HCT116 (cell line): ENCODE results near the gene GTF3C4. TPM values are rescaled to one million over a fixed set of nuclear protein-coding genes. Genes with fewer than 3 reads are reported as not detected.

Experiments used
- ATAC-seq: fragments of 200-7000 bp; cut with Tn5 transposase; 2 replicates; pipeline ENCODE4 v1.9.1; 2020; ENCODE audit warnings: mild to moderate bottlenecking, moderate library complexity
- BruUV-seq: library from RNA; stranded (reverse); fragments of 400-500 nt; replicated peaks from 2 replicates; lab custom pipeline; 2021; lab: Mats Ljungman, UMichigan
- CTCF ChIA-PET: fragments of 300-600 bp; sonication (Branson Sonifier 250); formaldehyde crosslinking; loops from one replicate; lab custom pipeline; 2021; ENCODE audit warnings: antibody characterized with exemption; lab: Charles Lee
- POLR2A ChIA-PET: fragments of 300-600, 350-600 bp; sonication (Branson Sonifier 250); formaldehyde crosslinking; loops from one replicate; lab custom pipeline; 2021; ENCODE audit warnings: antibody characterized with exemption; lab: Charles Lee
- RAD21 ChIA-PET, 2 experiments: fragments of 300-600 bp; sonication (Branson Sonifier 250); formaldehyde crosslinking; loops; one replicate each; lab custom pipeline; 2023; ENCODE audit warnings: low total read pairs in 2 of 2; ENCODE audit not compliant: uncharacterized antibody in 2 of 2, unreplicated experiment in 2 of 2, low non-redundant PET in 1 of 2; lab: Charles Lee
- DNase-seq: peaks from one replicate; pipeline ENCODE4 v3.0.0-alpha.2; 2010; ENCODE audit warnings: low read depth, low spot score
- H2AFZ ChIP-seq: fragments of 200-600 bp; shearing (Covaris generic), sonication (generic); 2 replicates; pipeline ENCODE4 v1.6.1; 2017; ENCODE audit warnings: low read depth, mixed run types, mixed read lengths, antibody characterized with exemption, low read length; ENCODE audit not compliant: poor library complexity, severe bottlenecking
- H3K27ac ChIP-seq: 2 replicates; pipeline ENCODE4 v1.5.1; 2012; ENCODE audit warnings: low read depth, low read length
- H3K27me3 ChIP-seq: fragments of 200-600 bp; sonication (generic); 2 replicates; pipeline ENCODE4 v1.6.1; 2016; ENCODE audit warnings: mixed run types, low read length, mixed read lengths; ENCODE audit not compliant: insufficient read depth
- H3K36me3 ChIP-seq, 2 experiments: fragments of 200-500 bp in 1 of 2; fragments of 200-600 bp in 1 of 2; sonication (Bioruptor generic) in 1 of 2; sonication (generic) in 1 of 2; 2 replicates each; pipeline versions ENCODE4 v1.5.1 to v1.6.1; 2014 to 2016; ENCODE audit warnings: low read length in 2 of 2, inconsistent platforms in 1 of 2, mixed read lengths in 1 of 2, mixed run types in 1 of 2; ENCODE audit not compliant: insufficient read depth in 2 of 2, control insufficient read depth in 1 of 2
- H3K4me1 ChIP-seq, 2 experiments: fragments of 200-600 bp in 1 of 2; sonication (generic) in 1 of 2; 2 replicates each; pipeline versions ENCODE4 v1.5.1 to v1.6.1; 2012 to 2017; ENCODE audit warnings: low read length in 2 of 2, inconsistent platforms in 1 of 2, mild to moderate bottlenecking in 1 of 2, mixed read lengths in 1 of 2, mixed run types in 1 of 2, moderate library complexity in 1 of 2; ENCODE audit not compliant: insufficient read depth in 2 of 2, control insufficient read depth in 1 of 2
- H3K4me2 ChIP-seq: fragments of 200-600 bp; sonication (generic); 2 replicates; pipeline ENCODE4 v1.6.1; 2017; ENCODE audit warnings: mixed run types, low read length, mixed read lengths
- H3K4me3 ChIP-seq, 2 experiments: fragments of 200-600 bp in 1 of 2; sonication (generic) in 1 of 2; replicated peaks in 1 of 2; 2 replicates each; pipeline ENCODE4 v1.5.1; 2011 to 2016; ENCODE audit warnings: low read length in 2 of 2, control low read depth in 1 of 2, low read depth in 1 of 2, mild to moderate bottlenecking in 1 of 2, mixed read lengths in 1 of 2, mixed run types in 1 of 2
- H3K79me2 ChIP-seq: fragments of 200-600 bp; sonication (generic); 2 replicates; pipeline ENCODE4 v1.6.1; 2017; ENCODE audit warnings: mild to moderate bottlenecking, mixed run types, low read length, moderate library complexity, mixed read lengths; ENCODE audit not compliant: insufficient read depth
- H3K9ac ChIP-seq: fragments of 200-600 bp; sonication (generic); 2 replicates; pipeline ENCODE4 v1.6.1; 2016; ENCODE audit warnings: low read length, mixed read lengths
- H3K9me2 ChIP-seq: fragments of 200-600 bp; sonication (generic), shearing (Covaris generic); 2 replicates; pipeline ENCODE4 v1.6.1; 2017; ENCODE audit warnings: mixed run types, mild to moderate bottlenecking, moderate library complexity; ENCODE audit not compliant: insufficient read depth
- H3K9me3 ChIP-seq, 2 experiments: fragments of 200-500 bp in 1 of 2; fragments of 200-600 bp in 1 of 2; sonication (Bioruptor generic) in 1 of 2; sonication (generic) in 1 of 2; 2 replicates each; pipeline ENCODE4 v1.6.1; 2014 to 2017; ENCODE audit warnings: low read length in 2 of 2, mixed read lengths in 2 of 2, inconsistent platforms in 1 of 2, low read depth in 1 of 2, mild to moderate bottlenecking in 1 of 2, mixed run types in 1 of 2, moderate library complexity in 1 of 2; ENCODE audit not compliant: control insufficient read depth in 1 of 2, insufficient read depth in 1 of 2
- H4K20me1 ChIP-seq: fragments of 200-600 bp; sonication (generic), shearing (Covaris generic); 2 replicates; pipeline ENCODE4 v1.6.1; 2017; ENCODE audit warnings: mixed run types, mild to moderate bottlenecking, moderate library complexity; ENCODE audit not compliant: insufficient read depth
- EGR1 ChIP-seq: IDR thresholded peaks from 2 replicates; pipeline ENCODE4 v1.6.1; 2012; ENCODE audit warnings: low read depth
- EZH2 ChIP-seq: fragments of 200-600 bp; sonication (generic); IDR thresholded peaks from 2 replicates; pipeline ENCODE4 v1.6.1; 2017; ENCODE audit warnings: antibody characterized with exemption, mixed run types
- POLR2AphosphoS5 ChIP-seq: IDR thresholded peaks from 2 replicates; pipeline ENCODE4 v1.6.1; 2011; ENCODE audit warnings: mild to moderate bottlenecking, low read depth, low read length, moderate library complexity
- SP1 ChIP-seq: IDR thresholded peaks from 2 replicates; pipeline ENCODE4 v1.6.1; 2012; ENCODE audit warnings: low read depth
- SRF ChIP-seq: IDR thresholded peaks from 2 replicates; pipeline ENCODE4 v1.6.1; 2012; ENCODE audit warnings: low read depth
- TCF7L2 ChIP-seq: IDR thresholded peaks from 2 replicates; pipeline ENCODE4 v1.7.0; 2011; ENCODE audit warnings: borderline replicate concordance, inconsistent platforms; ENCODE audit not compliant: insufficient read depth, insufficient read length; ENCODE audit errors: extremely low read depth
- YY1 ChIP-seq: IDR thresholded peaks from 2 replicates; pipeline ENCODE4 v1.6.1; 2011; ENCODE audit warnings: low read length, low read depth, moderate library complexity, mild to moderate bottlenecking; ENCODE audit not compliant: insufficient replicate concordance; ENCODE audit errors: extremely low read depth
- ZFX ChIP-seq: fragments of 450-650 bp; IDR thresholded peaks from 2 replicates; pipeline ENCODE4 v1.6.1; 2017
- ZNF274 ChIP-seq: fragments of 200-500 bp; sonication (Bioruptor generic); IDR thresholded peaks from 2 replicates; pipeline ENCODE4 v1.6.1; 2014; ENCODE audit warnings: mild to moderate bottlenecking, low read depth, low read length, inconsistent platforms
- intact Hi-C: fragments of 100-400 bp; cut with micrococcal nuclease; formaldehyde crosslinking; loops from 2 replicates; pipeline ENCODE4 v1.10.0; 2022
- total RNA-seq: library from RNA; stranded (reverse); gene quantifications from one replicate; pipeline ENCODE4 v1.2.1, GENCODE V29; 2021; ENCODE audit not compliant: unreplicated experiment
- TF ChIP-seq, protein P1 (sequence below): IDR thresholded peaks from 2 replicates; pipeline ENCODE4 v1.6.1; 2012
- TF ChIP-seq, protein P2 (sequence below): IDR thresholded peaks from 2 replicates; pipeline ENCODE4 v1.6.1; 2012; ENCODE audit warnings: low read depth
- TF ChIP-seq, protein P3 (sequence below): IDR thresholded peaks from 2 replicates; pipeline ENCODE4 v1.6.1; 2011; ENCODE audit warnings: mild to moderate bottlenecking, low read length, moderate library complexity; ENCODE audit not compliant: insufficient replicate concordance; ENCODE audit errors: extremely low read depth
- TF ChIP-seq, protein P4 (sequence below): IDR thresholded peaks from 2 replicates; pipeline ENCODE4 v1.6.1; 2012

GTF3C4 gene
- total RNA-seq, 1 experiment from 2014 or later, result 26.4 TPM

DNA sequence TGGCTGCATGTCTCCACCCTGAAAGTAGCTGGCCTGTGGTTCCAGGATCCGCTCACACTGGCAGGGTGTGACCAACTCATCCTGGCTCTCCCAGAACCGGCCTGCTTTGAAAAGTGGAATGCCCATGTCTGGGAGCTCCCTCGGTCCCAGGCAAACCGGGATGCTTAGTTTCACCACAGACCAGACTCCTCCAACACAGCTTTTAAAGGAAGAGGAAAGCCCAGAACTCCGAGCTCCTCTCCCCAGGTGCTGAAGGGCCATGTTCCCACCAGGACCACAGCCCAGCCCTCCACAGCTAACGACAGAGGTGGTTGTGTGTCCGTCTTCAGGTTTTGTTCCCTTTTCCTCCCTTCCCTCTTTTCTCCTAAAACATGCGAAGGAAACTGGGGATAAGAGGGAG, 38.0 kb downstream of the GTF3C4 start:
- intact Hi-C loops, result no loop called here
- no TSS peak for BruUV-seq
- Histone ChIP-seq H3K27ac (no peak overlapping the region), H3K36me3 (no peaks in the 10 kb centered on the region), H3K4me3 (no peak overlapping the region), H3K27me3 (no peaks in the 10 kb centered on the region), H3K79me2 (no peaks in the 10 kb centered on the region), H3K4me2 (no peak overlapping the region), H3K4me1 (no peaks in the 10 kb centered on the region), H3K9ac (no peak overlapping the region), H3K9me3 (no peaks in the 10 kb centered on the region; a peak in 1 of 4 replicates), H3K9me2 (no peaks in the 10 kb centered on the region), H4K20me1 (no peaks in the 10 kb centered on the region), H2AFZ (no peak overlapping the region)
- no peak for ATAC-seq
- ChIA-PET CTCF (no interaction called here), RAD21 (no interaction called here), POLR2A (no interaction called here)
- TF ChIP-seq POLR2AphosphoS5 (no peak), SP1 (no peak), ZFX (no peak), EGR1 (no peak), YY1 (no peak), ZNF274 (no peak), EZH2 (no peak), SRF (no peak), TCF7L2 (no peak)
- TF ChIP-seq, protein P1, sequence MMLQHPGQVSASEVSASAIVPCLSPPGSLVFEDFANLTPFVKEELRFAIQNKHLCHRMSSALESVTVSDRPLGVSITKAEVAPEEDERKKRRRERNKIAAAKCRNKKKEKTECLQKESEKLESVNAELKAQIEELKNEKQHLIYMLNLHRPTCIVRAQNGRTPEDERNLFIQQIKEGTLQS, result no peak
- TF ChIP-seq, protein P2, sequence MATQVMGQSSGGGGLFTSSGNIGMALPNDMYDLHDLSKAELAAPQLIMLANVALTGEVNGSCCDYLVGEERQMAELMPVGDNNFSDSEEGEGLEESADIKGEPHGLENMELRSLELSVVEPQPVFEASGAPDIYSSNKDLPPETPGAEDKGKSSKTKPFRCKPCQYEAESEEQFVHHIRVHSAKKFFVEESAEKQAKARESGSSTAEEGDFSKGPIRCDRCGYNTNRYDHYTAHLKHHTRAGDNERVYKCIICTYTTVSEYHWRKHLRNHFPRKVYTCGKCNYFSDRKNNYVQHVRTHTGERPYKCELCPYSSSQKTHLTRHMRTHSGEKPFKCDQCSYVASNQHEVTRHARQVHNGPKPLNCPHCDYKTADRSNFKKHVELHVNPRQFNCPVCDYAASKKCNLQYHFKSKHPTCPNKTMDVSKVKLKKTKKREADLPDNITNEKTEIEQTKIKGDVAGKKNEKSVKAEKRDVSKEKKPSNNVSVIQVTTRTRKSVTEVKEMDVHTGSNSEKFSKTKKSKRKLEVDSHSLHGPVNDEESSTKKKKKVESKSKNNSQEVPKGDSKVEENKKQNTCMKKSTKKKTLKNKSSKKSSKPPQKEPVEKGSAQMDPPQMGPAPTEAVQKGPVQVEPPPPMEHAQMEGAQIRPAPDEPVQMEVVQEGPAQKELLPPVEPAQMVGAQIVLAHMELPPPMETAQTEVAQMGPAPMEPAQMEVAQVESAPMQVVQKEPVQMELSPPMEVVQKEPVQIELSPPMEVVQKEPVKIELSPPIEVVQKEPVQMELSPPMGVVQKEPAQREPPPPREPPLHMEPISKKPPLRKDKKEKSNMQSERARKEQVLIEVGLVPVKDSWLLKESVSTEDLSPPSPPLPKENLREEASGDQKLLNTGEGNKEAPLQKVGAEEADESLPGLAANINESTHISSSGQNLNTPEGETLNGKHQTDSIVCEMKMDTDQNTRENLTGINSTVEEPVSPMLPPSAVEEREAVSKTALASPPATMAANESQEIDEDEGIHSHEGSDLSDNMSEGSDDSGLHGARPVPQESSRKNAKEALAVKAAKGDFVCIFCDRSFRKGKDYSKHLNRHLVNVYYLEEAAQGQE, result no peak
- TF ChIP-seq, protein P3, sequence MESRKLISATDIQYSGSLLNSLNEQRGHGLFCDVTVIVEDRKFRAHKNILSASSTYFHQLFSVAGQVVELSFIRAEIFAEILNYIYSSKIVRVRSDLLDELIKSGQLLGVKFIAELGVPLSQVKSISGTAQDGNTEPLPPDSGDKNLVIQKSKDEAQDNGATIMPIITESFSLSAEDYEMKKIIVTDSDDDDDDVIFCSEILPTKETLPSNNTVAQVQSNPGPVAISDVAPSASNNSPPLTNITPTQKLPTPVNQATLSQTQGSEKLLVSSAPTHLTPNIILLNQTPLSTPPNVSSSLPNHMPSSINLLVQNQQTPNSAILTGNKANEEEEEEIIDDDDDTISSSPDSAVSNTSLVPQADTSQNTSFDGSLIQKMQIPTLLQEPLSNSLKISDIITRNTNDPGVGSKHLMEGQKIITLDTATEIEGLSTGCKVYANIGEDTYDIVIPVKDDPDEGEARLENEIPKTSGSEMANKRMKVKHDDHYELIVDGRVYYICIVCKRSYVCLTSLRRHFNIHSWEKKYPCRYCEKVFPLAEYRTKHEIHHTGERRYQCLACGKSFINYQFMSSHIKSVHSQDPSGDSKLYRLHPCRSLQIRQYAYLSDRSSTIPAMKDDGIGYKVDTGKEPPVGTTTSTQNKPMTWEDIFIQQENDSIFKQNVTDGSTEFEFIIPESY, result no peak
- TF ChIP-seq, protein P4, sequence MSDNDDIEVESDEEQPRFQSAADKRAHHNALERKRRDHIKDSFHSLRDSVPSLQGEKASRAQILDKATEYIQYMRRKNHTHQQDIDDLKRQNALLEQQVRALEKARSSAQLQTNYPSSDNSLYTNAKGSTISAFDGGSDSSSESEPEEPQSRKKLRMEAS, result no peak
- DNase-seq, result no peak
